GM12875 (cell line): ENCODE data around the gene CLCNKB.

Experiments used
- H3K4me3 ChIP-seq: one replicate; pipeline ENCODE4 v1.5.1; 2011; ENCODE audit warnings: low read depth, low read length, control low read depth
- TF ChIP-seq, protein P1 (sequence below): IDR thresholded peaks from 2 replicates; pipeline ENCODE4 v1.5.1; 2011; ENCODE audit warnings: low read depth, mild to moderate bottlenecking, control low read depth, inconsistent platforms, low read length, moderate library complexity, borderline replicate concordance; ENCODE audit not compliant: insufficient read depth

CLCNKB gene

DNA sequence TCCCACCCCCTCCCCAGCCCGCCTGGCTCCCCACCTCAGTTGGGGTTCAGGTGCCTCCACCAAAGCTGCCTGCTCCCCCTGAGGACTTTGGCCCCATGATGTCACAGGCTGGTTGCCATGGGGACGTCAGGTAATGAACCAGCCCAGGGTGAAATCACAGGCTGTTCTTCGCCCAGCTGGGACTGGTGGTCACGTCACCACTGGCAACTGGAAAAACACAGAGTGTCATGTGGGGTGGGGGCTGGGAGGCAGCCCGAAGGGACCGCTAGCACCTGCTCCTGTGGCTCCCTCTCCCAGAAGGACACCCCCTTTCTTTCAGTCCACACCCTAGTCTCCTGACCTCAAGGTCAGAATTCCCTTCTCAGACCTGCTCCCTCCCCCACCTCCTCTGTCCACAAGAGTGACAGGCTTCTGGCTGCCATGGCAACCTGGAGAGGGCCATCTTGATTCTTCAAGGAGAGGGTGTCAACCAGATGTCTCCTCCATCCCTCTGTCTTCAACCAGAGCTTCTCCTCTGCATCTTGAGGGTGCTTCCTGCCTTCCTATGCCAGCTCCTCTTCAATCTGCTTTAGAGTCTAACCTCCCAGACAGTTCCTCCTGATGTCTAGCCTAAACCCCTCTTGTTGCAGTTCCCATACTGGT lies 23.7 kb downstream of the CLCNKB start:
- no peak overlapping the region for H3K4me3 ChIP-seq
- TF ChIP-seq, protein P1, sequence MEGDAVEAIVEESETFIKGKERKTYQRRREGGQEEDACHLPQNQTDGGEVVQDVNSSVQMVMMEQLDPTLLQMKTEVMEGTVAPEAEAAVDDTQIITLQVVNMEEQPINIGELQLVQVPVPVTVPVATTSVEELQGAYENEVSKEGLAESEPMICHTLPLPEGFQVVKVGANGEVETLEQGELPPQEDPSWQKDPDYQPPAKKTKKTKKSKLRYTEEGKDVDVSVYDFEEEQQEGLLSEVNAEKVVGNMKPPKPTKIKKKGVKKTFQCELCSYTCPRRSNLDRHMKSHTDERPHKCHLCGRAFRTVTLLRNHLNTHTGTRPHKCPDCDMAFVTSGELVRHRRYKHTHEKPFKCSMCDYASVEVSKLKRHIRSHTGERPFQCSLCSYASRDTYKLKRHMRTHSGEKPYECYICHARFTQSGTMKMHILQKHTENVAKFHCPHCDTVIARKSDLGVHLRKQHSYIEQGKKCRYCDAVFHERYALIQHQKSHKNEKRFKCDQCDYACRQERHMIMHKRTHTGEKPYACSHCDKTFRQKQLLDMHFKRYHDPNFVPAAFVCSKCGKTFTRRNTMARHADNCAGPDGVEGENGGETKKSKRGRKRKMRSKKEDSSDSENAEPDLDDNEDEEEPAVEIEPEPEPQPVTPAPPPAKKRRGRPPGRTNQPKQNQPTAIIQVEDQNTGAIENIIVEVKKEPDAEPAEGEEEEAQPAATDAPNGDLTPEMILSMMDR = no peak

DNA sequence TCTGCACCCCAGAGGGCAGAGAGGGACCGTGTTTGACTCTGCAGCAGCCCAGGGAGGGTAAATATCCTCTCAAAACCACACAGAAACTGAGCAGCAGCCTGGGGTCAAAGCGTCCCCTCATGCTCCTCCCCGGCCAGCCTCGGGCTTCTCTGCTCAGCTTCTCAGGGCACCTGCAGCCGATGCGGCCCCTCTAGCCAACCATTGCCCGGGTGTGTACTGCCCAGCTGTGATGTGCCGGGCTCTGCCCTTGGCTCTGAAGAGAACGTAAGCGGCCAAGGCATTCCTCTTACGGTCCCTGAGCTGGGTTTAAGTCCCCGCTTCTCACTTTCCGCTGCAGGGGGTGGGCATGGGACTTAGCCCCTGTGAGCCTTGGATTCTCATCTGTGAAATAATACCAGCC lies 24.4 kb downstream of the CLCNKB start:
- H3K4me3 ChIP-seq = no peak overlapping the region
- TF ChIP-seq, protein P1 = no peak

DNA sequence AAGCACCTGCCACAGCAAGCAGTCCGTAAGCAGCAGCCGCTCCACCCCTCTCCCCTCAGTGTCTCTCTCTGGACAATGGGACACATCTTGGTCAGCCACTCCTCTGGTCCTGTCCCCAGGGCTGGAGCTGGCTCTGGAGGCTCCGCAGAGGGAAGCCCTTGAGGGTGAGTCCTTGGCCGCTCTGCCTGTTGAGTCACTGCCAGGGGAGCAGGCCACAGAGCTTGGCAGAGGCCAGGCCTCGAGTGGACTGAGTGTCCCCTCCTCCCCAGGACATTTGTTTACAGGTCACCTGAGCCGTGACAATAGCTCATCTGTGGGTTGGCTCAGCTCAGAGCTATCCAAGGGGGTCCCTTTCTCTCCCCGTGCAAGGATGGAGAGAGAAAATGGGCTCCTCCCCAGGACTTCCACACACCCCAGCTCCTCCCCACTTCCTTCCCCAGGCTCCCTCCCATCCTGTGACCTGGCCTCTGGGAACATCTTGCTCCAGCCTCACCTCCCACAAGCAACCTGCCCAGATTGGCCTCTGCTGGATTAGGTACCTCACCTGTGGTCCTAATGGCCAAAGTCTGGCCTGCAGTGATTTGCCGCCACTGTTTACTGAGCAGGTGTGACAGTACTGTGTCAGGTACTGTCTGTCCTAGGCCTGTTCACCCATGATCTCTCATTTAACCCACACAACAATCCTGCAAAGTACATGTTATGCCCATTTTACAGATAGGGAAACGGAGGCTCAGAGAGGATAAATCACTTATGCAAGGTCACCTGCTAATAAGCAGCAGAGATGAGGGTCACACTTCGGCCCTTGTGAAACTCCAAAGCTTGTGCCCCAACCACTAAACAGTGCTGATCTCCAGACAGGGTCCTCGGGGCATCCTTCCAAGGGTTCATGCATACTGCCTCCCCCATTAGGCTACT lies 25.0 kb downstream of the CLCNKB start:
- TF ChIP-seq, protein P1 = no peak
- no peak overlapping the region for H3K4me3 ChIP-seq

DNA sequence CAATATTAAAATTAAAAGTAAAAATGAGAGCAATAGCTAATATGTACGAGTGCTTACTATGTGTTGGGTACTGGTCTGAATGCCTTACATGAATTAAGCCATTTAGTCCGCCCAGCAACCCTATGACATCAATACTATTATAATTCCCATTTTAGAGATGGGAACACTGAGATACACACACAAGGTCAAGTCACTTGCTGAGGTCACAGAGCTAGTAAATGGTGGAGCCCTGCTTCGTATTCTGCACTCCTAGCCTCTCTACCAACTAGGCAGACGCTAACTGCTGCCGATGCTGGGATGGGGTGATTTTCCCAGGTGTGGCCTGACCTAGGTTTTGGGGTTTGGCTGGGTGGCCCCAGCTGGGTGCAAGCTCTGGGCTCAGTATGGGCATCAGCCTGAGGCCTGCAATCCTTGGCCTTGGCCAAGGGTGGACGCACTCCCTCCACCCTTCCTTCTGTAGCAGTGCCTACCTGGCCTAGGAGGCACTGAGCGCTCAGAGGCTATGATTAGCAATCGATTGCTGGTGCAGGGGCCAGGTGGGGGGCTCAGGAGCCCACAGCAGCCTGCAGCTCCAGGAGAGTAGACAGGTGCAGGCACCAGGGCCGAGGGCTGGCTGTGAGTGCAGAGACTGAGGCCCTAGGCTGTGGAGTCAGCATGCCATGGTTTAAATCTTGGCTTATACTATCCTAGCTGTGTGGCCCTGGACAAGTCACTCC lies 27.2 kb downstream of the CLCNKB start:
- TF ChIP-seq, protein P1 = no peak

DNA sequence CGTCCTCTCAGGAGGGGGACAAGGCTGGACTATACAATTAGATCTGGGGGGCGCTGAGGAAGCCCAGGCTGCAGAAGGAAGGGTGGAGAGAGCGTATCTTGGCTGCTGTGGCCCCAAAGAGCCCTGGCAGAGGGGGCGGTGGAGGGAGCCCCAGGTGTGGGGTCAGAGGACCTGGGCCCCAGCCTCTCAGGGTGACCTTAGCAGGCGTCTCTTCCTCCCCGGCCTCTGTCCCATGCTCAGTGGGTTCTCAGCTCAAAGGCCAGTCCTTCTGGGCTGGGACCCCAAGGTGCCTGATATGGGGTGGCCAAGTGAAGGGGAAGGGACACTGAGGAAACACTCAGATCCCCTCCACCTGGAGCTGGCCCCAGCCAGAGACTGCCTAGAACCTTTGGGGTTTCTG lies 28.0 kb downstream of the CLCNKB start:
- H3K4me3 ChIP-seq = no peak overlapping the region
- TF ChIP-seq, protein P1 = no peak

More for the DNA sequence above, 27.2 kb downstream of the CLCNKB start:
- H3K4me3 ChIP-seq = no peak overlapping the region

DNA sequence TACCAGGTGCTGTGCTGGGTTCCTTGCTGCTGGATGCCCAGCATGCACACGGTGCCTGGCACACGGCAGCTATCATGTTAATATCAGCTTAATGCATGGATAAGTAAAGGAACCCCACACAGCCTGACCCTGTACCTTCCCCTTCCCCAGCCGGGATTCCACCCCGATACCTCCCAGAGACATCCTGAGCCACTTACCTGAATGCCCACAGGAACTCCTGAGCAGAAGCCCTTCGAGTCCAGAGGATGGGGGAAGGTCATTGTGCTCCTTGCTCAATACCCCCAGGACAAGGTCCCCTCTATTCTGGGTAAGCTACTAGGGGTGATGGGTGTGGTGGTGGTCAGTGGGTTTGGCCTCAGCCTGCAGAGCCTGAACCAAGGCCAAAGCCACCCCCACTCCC lies 28.5 kb downstream of the CLCNKB start:
- no peak overlapping the region for H3K4me3 ChIP-seq
- TF ChIP-seq, protein P1 = no peak
